HFFc6 (cell line): Measurements from ENCODE around the gene MAPK11. TPM values are rescaled to one million over a fixed set of nuclear protein-coding genes. Genes with fewer than 3 reads are reported as not detected.

Experiments used
- DNase-seq: peaks from one replicate; pipeline ENCODE4 v3.0.0-alpha.2; 2018
- H3K27ac Mint-ChIP-seq: 2 replicates; pipeline ENCODE4 v1.8.0; 2020; ENCODE audit warnings: mild to moderate bottlenecking, mixed read lengths
- H3K27me3 Mint-ChIP-seq: 2 replicates; pipeline ENCODE4 v1.8.0; 2021; ENCODE audit warnings: mild to moderate bottlenecking, moderate library complexity, mixed read lengths; ENCODE audit not compliant: insufficient read depth
- H3K36me3 Mint-ChIP-seq: 2 replicates; pipeline ENCODE4 v1.8.0; 2021; ENCODE audit warnings: low read depth, mixed read lengths
- H3K4me1 Mint-ChIP-seq: 2 replicates; pipeline ENCODE4 v1.8.0; 2020; ENCODE audit warnings: low read depth, mixed read lengths
- H3K4me3 Mint-ChIP-seq: 2 replicates; pipeline ENCODE4 v1.8.0; 2020; ENCODE audit warnings: mild to moderate bottlenecking, moderate library complexity, mixed read lengths
- H3K9me3 Mint-ChIP-seq: 2 replicates; pipeline ENCODE4 v1.8.0; 2020; ENCODE audit warnings: mild to moderate bottlenecking, mixed read lengths
- CTCF ChIP-seq: fragments of 200-600 bp; sonication (generic); IDR thresholded peaks from 2 replicates; pipeline ENCODE4 v1.5.0; 2021; ENCODE audit warnings: antibody characterized with exemption, mild to moderate bottlenecking
- total RNA-seq, 6 experiments: library from RNA; stranded (reverse); fragmentation: NEBNext Ultra II Directional; extraction: Animal tissue kit (Norgen Biotek cat#: 25700); gene quantifications; 2 replicates in 1 of 6; 3 replicates in 5 of 6; pipeline ENCODE4 v1.2.3, GENCODE V29; 2021

MAPK11 gene
- total RNA-seq, 6 experiments from 2014 or later = 6.0 to 10.2 (median 7.8) TPM

- Mint-ChIP-seq H3K9me3 (no peaks in the 10 kb centered on the region), H3K4me1 (no peaks in the 10 kb centered on the region), H3K36me3 (peaks cover 13% of the 10 kb centered on the region), H3K4me3 (no peak overlapping the region), H3K27ac (no peak overlapping the region), H3K27me3 (no peaks in the 10 kb centered on the region; the same call in 1 of the 2 replicates)
- DNase-seq = no peak
- TF ChIP-seq CTCF = no peak
Observed at GRCh38 chr22:50226875-50227165, 43.4 kb downstream of the MAPK11 start.

GRCh38 chr22:50226063-50226874 is 43.9 kb downstream of the MAPK11 start:
- DNase-seq = no peak
- Mint-ChIP-seq H3K27me3 (no peaks in the 10 kb centered on the region; the same call in 1 of the 2 replicates), H3K4me1 (no peaks in the 10 kb centered on the region), H3K9me3 (no peaks in the 10 kb centered on the region), H3K36me3 (peaks cover 13% of the 10 kb centered on the region), H3K4me3 (no peak overlapping the region), H3K27ac (no peak overlapping the region)
- no peak for TF ChIP-seq CTCF

GRCh38 chr22:50225200-50225969 is 44.8 kb downstream of the MAPK11 start:
- Mint-ChIP-seq H3K4me3 (no peak overlapping the region), H3K4me1 (no peaks in the 10 kb centered on the region), H3K36me3 (peaks cover 13% of the 10 kb centered on the region), H3K27ac (no peak overlapping the region), H3K9me3 (no peaks in the 10 kb centered on the region), H3K27me3 (no peaks in the 10 kb centered on the region; the same call in 1 of the 2 replicates)
- TF ChIP-seq CTCF = no peak
- no peak for DNase-seq

GRCh38 chr22:50224071-50224470 is 46.1 kb downstream of the MAPK11 start:
- Mint-ChIP-seq H3K36me3 (peaks cover 7% of the 10 kb centered on the region), H3K4me3 (no peak overlapping the region), H3K27me3 (no peaks in the 10 kb centered on the region; the same call in 1 of the 2 replicates), H3K27ac (no peak overlapping the region), H3K4me1 (no peaks in the 10 kb centered on the region), H3K9me3 (no peaks in the 10 kb centered on the region)
- no peak for DNase-seq
- TF ChIP-seq CTCF = no peak

GRCh38 chr22:50222508-50222907 is 47.7 kb downstream of the MAPK11 start:
- Mint-ChIP-seq H3K27me3 (peaks cover under 1% of the 10 kb centered on the region), H3K4me3 (no peak overlapping the region), H3K9me3 (no peaks in the 10 kb centered on the region), H3K36me3 (peaks cover 7% of the 10 kb centered on the region), H3K27ac (no peak overlapping the region), H3K4me1 (no peaks in the 10 kb centered on the region)
- TF ChIP-seq CTCF = no peak
- DNase-seq = no peak
